GM12873 (cell line): ENCODE data around the gene NPAS3.

ENCODE experiments used
- CTCF ChIP-seq: IDR thresholded peaks from 2 replicates; pipeline ENCODE4 v1.5.1; 2012; ENCODE audit warnings: low read depth, mild to moderate bottlenecking, moderate library complexity, low read length, control low read depth; ENCODE audit not compliant: insufficient read depth; ENCODE audit errors: missing control alignments

NPAS3 gene

DNA sequence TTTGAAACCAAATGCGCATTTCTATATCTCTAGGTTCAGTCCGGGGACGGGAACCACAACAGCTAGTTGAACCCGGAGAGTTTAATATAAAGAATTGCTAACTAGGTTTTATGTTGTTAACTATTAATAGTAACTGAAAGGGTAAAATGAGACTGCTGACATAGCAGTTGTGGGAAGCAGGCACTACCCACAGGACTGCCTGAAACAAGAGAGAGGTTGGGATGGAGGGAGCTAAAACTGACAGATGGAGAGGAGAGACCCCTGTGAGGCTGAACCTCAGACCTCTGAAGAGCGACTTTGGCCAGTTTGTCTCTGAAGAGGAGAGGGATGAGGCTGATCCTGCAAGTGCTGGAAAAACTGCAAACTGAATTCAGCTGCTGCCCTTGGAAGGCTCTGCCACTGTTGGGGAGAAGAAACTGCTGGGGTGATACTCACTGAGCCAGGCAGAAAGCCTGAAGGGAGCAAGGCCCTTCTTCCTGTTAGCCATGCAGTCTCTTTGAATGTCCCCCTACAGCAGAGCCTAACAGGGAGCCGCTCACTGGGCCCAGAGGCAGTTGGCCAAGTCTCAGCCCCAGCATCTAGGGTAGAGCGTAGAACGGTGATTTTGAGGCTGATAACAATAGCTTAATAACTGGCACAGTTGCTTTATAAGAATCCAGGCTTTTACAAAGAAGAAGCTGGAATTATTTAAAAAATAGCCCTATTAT lies 172.2 kb downstream of the NPAS3 start:
- TF ChIP-seq CTCF = no peak

DNA sequence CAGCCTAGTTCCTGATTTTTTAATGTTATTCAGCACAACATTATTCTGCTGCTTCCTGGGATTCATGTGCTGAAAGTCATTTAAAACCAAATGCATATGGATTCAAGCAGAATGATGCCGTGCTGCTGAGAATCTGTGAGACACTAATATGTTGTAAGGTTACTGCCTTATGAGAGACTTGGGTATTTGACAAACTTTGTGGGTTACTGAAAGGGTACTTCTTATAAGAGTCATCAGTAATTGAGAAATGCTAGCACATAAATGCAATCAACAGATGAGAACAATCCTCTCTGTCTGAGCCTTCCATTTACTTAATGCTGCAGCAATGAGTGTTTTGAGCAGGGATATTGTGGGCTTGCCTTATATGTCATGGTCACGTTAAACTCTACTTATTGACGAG lies 175.7 kb downstream of the NPAS3 start:
- TF ChIP-seq CTCF = no peak

- no peak for TF ChIP-seq CTCF
Measured at GRCh38 chr14:33118668-33119067, 180.0 kb downstream of the NPAS3 start.

- TF ChIP-seq CTCF = no peak
Measured at GRCh38 chr14:33120341-33120740, 181.7 kb downstream of the NPAS3 start.

DNA sequence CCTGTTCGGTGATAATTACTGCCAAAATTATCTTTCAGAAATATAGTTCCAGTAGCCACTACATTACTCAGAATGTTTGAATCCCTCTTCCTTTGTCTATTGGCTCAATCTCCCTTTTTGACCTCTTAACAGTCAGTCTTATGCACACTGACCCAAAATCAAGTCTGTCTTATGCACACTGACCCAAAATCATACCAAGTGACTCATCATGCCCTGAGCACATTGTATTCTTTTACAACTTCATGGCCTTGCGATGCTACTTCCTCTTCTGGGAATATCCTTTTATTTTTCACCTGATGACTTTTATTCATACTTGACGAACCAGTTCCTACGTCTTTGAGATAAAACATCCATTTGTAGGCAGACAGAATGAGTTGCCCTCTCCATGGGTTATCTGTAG lies 182.3 kb downstream of the NPAS3 start:
- TF ChIP-seq CTCF = no peak

DNA sequence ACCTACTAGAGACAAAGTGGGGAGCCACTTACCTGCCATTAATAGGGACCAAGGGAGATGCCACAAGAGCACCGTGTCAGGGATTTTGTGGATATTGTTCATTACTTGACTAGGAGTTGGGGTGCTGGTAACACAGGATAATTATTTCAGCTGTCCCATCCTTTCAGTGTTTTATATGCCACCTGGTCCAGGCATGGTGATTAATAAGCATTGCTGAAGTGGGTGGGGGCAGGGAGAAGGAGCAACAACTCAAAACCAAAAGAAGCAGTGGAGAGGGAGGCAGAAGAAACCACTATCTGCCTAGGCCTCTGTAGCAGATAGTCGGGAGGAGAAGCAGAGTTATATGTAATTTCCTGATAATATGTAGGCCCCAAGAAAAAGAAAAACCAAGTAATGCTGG lies 184.6 kb downstream of the NPAS3 start:
- no peak for TF ChIP-seq CTCF

- no peak for TF ChIP-seq CTCF
Measured at GRCh38 chr14:33126433-33126832, 187.8 kb downstream of the NPAS3 start.

DNA sequence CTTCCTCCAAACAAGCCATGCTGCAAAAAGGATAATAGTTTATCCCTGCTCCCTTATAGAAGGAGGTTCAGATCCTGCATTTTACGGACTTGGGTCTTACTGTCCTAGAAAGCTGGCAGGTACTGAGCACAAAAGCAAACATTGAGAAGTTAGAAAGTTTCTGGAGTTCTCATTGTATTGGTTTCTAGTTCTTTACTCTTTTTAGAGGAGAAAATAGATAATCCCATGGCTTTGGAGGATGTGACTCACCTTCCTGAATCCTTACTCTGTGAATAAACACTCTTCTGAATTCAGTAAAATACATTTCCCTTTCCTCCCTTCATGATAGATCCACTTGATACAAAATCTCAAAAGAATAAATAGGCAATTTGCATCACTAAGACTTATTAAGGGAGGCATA lies 188.9 kb downstream of the NPAS3 start:
- no peak for TF ChIP-seq CTCF
